Transverse colon (tissue), 4 donors: ENCODE data around the gene MRPL45.

Experiments used
- POLR2A ChIP-seq: fragments of 450-650 bp; IDR thresholded peaks from one replicate; pipeline ENCODE4 v1.6.1; 2016; ENCODE audit warnings: antibody characterized with exemption, mild to moderate bottlenecking, moderate library complexity
- POLR2AphosphoS5 ChIP-seq, 3 donors: sonication (generic); formaldehyde crosslinking; IDR thresholded peaks; one replicate each; pipeline ENCODE4 v1.6.1; 2016; ENCODE audit warnings: antibody characterized with exemption in 3 of 3
- TF ChIP-seq, protein P1 (sequence below), 5 experiments: fragments of 200-600 bp in 3 of 5; fragments of 450-650 bp in 2 of 5; sonication (generic) in 3 of 5; IDR thresholded peaks; 1 replicate in 2 of 5; 2 replicates in 3 of 5; pipeline ENCODE4 v1.5.1; 2016 to 2017; ENCODE audit warnings: antibody characterized with exemption in 5 of 5, inconsistent platforms in 3 of 5, mild to moderate bottlenecking in 2 of 5, moderate library complexity in 1 of 5

- TF ChIP-seq POLR2A (no peak), POLR2AphosphoS5 (IDR thresholded peaks at IDR 0.05) (no peak)
- TF ChIP-seq, protein P1, sequence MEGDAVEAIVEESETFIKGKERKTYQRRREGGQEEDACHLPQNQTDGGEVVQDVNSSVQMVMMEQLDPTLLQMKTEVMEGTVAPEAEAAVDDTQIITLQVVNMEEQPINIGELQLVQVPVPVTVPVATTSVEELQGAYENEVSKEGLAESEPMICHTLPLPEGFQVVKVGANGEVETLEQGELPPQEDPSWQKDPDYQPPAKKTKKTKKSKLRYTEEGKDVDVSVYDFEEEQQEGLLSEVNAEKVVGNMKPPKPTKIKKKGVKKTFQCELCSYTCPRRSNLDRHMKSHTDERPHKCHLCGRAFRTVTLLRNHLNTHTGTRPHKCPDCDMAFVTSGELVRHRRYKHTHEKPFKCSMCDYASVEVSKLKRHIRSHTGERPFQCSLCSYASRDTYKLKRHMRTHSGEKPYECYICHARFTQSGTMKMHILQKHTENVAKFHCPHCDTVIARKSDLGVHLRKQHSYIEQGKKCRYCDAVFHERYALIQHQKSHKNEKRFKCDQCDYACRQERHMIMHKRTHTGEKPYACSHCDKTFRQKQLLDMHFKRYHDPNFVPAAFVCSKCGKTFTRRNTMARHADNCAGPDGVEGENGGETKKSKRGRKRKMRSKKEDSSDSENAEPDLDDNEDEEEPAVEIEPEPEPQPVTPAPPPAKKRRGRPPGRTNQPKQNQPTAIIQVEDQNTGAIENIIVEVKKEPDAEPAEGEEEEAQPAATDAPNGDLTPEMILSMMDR (IDR thresholded peaks at IDR 0.05) = no peak
These were observed 25.9 kb downstream of the MRPL45 start for GRCh38 chr17:38322897-38323296.
